ENCODE data around the gene PAGE2. TPM values are rescaled to one million over a fixed set of nuclear protein-coding genes. Genes with fewer than 3 reads are reported as not detected.

PAGE2 gene
- total RNA-seq, 4 donors from 2014 or later = not detected

GRCh38 chrX:55072286-55072685 lies 16.5 kb upstream of the PAGE2 start:
- no peak overlapping the region for H3K4me3 ChIP-seq (ENCODE audit: low read depth, poor library complexity, severe bottlenecking)
- WGBS, 2 donors = 76 to 85% methylated on average over 1 to 3 of the region's 3 CpGs
- DNase-seq (ENCODE audit: low spot score in 2 of 2) = no peak
- TF ChIP-seq, protein P1, sequence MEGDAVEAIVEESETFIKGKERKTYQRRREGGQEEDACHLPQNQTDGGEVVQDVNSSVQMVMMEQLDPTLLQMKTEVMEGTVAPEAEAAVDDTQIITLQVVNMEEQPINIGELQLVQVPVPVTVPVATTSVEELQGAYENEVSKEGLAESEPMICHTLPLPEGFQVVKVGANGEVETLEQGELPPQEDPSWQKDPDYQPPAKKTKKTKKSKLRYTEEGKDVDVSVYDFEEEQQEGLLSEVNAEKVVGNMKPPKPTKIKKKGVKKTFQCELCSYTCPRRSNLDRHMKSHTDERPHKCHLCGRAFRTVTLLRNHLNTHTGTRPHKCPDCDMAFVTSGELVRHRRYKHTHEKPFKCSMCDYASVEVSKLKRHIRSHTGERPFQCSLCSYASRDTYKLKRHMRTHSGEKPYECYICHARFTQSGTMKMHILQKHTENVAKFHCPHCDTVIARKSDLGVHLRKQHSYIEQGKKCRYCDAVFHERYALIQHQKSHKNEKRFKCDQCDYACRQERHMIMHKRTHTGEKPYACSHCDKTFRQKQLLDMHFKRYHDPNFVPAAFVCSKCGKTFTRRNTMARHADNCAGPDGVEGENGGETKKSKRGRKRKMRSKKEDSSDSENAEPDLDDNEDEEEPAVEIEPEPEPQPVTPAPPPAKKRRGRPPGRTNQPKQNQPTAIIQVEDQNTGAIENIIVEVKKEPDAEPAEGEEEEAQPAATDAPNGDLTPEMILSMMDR (IDR thresholded peaks at IDR 0.05) = no peak
- no peak for TF ChIP-seq POLR2A (IDR thresholded peaks at IDR 0.05)
- intact Hi-C loops (cut with DNase I; ENCODE audit: low total_unique reads) = no loop called here

GRCh38 chrX:55074851-55075467 lies 13.9 kb upstream of the PAGE2 start, which contains the start of gene PAGE2B:
Gene PAGE2B (plus strand): TSS chrX:55075030. CDS start chrX:55076042, 1,012 bp downstream.
- TF ChIP-seq POLR2A (IDR thresholded peaks at IDR 0.05) = no peak
- TF ChIP-seq, protein P1 (IDR thresholded peaks at IDR 0.05) = no peak
- no peak for DNase-seq (ENCODE audit: low spot score in 2 of 2)
- no peak within 1 kb of the TSS for H3K4me3 ChIP-seq (ENCODE audit: low read depth, poor library complexity, severe bottlenecking)
- intact Hi-C loops (cut with DNase I; ENCODE audit: low total_unique reads) = no loop called here
- 84 to 91% methylated on average over 32 to 36 of the region's 36 CpGs for WGBS, 2 donors

GRCh38 chrX:55098691-55099090 lies 9.9 kb downstream of the PAGE2 start:
- TF ChIP-seq, protein P1 (IDR thresholded peaks at IDR 0.05) = no peak
- TF ChIP-seq POLR2A (IDR thresholded peaks at IDR 0.05) = no peak
- 38 to 42% methylated on average over 2 of the region's 2 CpGs for WGBS, 2 donors
- no peak overlapping the region for H3K4me3 ChIP-seq (ENCODE audit: low read depth, poor library complexity, severe bottlenecking)
- DNase-seq (ENCODE audit: low spot score in 2 of 2) = no peak
- intact Hi-C loops (cut with DNase I; ENCODE audit: low total_unique reads) = no loop called here

DNA sequence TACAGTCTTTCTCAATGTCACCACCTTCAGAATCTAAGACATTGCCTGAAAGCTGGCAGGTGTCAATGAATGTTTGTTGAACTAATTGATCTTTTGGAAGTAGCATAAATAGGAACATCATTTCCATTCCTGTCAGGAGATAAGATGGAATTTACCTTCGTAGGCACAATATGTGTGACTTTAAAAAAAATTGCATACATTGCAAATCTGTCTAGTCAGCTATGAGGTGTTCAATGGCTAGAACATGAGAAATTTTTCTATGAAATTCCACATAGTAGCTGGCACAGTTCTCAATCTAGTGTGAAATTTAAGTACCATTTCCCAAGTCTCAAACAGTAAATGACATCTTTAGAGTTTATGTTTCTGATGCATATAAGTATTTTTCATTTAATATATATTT lies 10.3 kb downstream of the PAGE2 start:
- intact Hi-C loops (cut with DNase I; ENCODE audit: low total_unique reads) = no loop called here
- DNase-seq (ENCODE audit: low spot score in 2 of 2) = no peak
- no peak overlapping the region for H3K4me3 ChIP-seq (ENCODE audit: low read depth, poor library complexity, severe bottlenecking)
- whole genome bisulfite sequencing, 2 donors = 51 to 69% methylated on average over 1 of the region's 1 CpG
- no peak for TF ChIP-seq POLR2A (IDR thresholded peaks at IDR 0.05)
- TF ChIP-seq, protein P1 (IDR thresholded peaks at IDR 0.05) = no peak

DNA sequence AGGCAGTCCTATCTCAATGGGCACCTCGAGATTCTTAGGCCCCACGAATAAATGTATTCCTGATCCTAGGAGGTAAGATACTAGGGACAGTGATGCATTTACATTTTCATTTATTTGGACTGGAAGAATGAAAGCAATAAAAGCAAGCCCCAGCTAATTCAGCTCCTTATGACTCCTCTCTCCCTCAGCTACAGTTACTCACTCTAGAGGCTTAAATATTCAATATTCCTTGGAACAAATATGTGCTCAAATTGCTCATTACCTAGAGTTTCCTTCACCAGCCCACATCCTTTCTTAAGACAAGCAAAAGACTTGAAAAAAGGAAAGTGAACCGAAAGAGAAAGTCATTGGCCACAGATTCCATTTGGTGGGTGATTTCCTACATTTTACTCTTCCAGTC lies 13.9 kb downstream of the PAGE2 start:
- intact Hi-C loops (cut with DNase I; ENCODE audit: low total_unique reads) = no loop called here
- no peak for DNase-seq (ENCODE audit: low spot score in 2 of 2)
- no peak overlapping the region for H3K4me3 ChIP-seq (ENCODE audit: low read depth, poor library complexity, severe bottlenecking)
- TF ChIP-seq POLR2A (IDR thresholded peaks at IDR 0.05) = no peak
- TF ChIP-seq, protein P1 (IDR thresholded peaks at IDR 0.05) = no peak
- 74 to 85% methylated on average over 3 of the region's 3 CpGs for WGBS, 2 donors

DNA sequence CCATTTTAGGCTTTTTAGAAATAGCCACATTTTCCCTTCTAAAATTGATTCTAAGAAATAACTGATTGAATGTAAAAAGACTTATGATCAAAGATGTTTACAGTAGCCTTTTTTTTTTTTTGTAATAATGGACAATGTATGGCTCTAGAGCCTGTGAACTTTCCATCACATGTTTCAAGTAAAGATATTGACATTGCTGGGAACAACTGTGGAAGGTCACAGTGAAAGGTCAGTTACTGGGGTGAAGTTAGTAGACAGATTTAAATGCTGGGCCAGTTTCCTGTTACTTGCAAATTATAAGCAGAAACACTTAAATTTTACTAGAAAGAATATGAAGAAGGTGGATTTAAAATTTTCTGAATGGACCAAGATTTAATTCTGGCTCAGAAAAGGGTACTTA lies 18.4 kb downstream of the PAGE2 start:
- no peak overlapping the region for H3K4me3 ChIP-seq (ENCODE audit: low read depth, poor library complexity, severe bottlenecking)
- no peak for DNase-seq (ENCODE audit: low spot score in 2 of 2)
- no peak for TF ChIP-seq POLR2A (IDR thresholded peaks at IDR 0.05)
- TF ChIP-seq, protein P1 (IDR thresholded peaks at IDR 0.05) = no peak
- intact Hi-C loops (cut with DNase I; ENCODE audit: low total_unique reads) = no loop called here
